ENCODE measurements around the gene EPHB3. TPM values are rescaled to one million over a fixed set of nuclear protein-coding genes. Genes with fewer than 3 reads are reported as not detected.
"Not testable (repeated sequence)": the region's sequence is repeated elsewhere in the genome, so short reads cannot be mapped to it uniquely, and the experiment has no call there.

The EPHB3 gene
- polyA plus RNA-seq, 1 of the 3 experiments (the other 2 are of a cell fraction): 4.2 TPM

- DNase-seq: no peak
- H3F3A ChIP-seq (replicated peaks; ENCODE audit: insufficient read depth): no peaks in the 10 kb centered on the region
- ChIA-PET POLR2A (no interaction called here), CTCF (no interaction called here)
- H3K27me3 ChIP-seq (ENCODE audit: insufficient read depth): no peaks in the 10 kb centered on the region
- H3K79me2 ChIP-seq (ENCODE audit: insufficient read depth): no peaks in the 10 kb centered on the region
- H3K27ac ChIP-seq (ENCODE audit: low read depth in 2 of 2, low read length in 1 of 2): no peak overlapping the region
- H3K4me3 ChIP-seq (ENCODE audit: low read depth in 2 of 2, low read length in 1 of 2): no peak overlapping the region
- no peaks in the 10 kb centered on the region; a peak in 1 of 4 replicates for H3K4me1 ChIP-seq (ENCODE audit: control insufficient read depth in 1 of 2, insufficient read depth in 2 of 2, low read depth in 1 of 2, low read length in 1 of 2)
- no peak overlapping the region for H3K4me2 ChIP-seq
- no peak for TF ChIP-seq NRF1 (IDR thresholded peaks at IDR 0.05; ENCODE audit: low read depth, low read length)
- no peak for TF ChIP-seq FOXJ3 (CRISPR knock-in tag; IDR thresholded peaks at IDR 0.05)
- TF ChIP-seq MAX (IDR thresholded peaks at IDR 0.05; ENCODE audit: low read depth): no peak
- TF ChIP-seq GABPA (IDR thresholded peaks at IDR 0.05; ENCODE audit: low read depth): no peak
- TF ChIP-seq EZH2phosphoT487 (IDR thresholded peaks at IDR 0.05; ENCODE audit: borderline replicate concordance, low read depth): no peak
- TF ChIP-seq RAD21 (IDR thresholded peaks at IDR 0.05; ENCODE audit: low read length): no peak
- H3K9me2 ChIP-seq: no peaks in the 10 kb centered on the region
- 88% methylated on average over 1 of the region's 1 CpG for WGBS (ENCODE audit: low lambda C conversion rate)
- H4K20me1 ChIP-seq (ENCODE audit: insufficient read depth): no peaks in the 10 kb centered on the region
- no peak overlapping the region for H2AFZ ChIP-seq (ENCODE audit: low read depth)
- H3K36me3 ChIP-seq (replicated peaks in 1 of 2; ENCODE audit: control insufficient read depth in 1 of 2, insufficient read depth in 2 of 2, low read length in 1 of 2): no peaks in the 10 kb centered on the region
- H3K9ac ChIP-seq: no peak overlapping the region
- H3K9me3 ChIP-seq: no peaks in the 10 kb centered on the region
Measured at GRCh38 chr3:184615396-184615795, 53.8 kb downstream of the EPHB3 start.

- H3K4me1 ChIP-seq (ENCODE audit: control insufficient read depth in 1 of 2, insufficient read depth in 2 of 2, low read depth in 1 of 2, low read length in 1 of 2): no peaks in the 10 kb centered on the region; a peak in 1 of 4 replicates
- no peaks in the 10 kb centered on the region for H3K36me3 ChIP-seq (replicated peaks in 1 of 2; ENCODE audit: control insufficient read depth in 1 of 2, insufficient read depth in 2 of 2, low read length in 1 of 2)
- H3K4me3 ChIP-seq (ENCODE audit: low read depth in 2 of 2, low read length in 1 of 2): no peak overlapping the region
- H4K20me1 ChIP-seq (ENCODE audit: insufficient read depth): no peaks in the 10 kb centered on the region
- H3K79me2 ChIP-seq (ENCODE audit: insufficient read depth): no peaks in the 10 kb centered on the region
- ChIA-PET CTCF (no interaction called here), POLR2A (no interaction called here)
- no peaks in the 10 kb centered on the region for H3K9me2 ChIP-seq
- DNase-seq: no peak
- no peaks in the 10 kb centered on the region for H3K27me3 ChIP-seq (ENCODE audit: insufficient read depth)
- no peaks in the 10 kb centered on the region for H3K9me3 ChIP-seq
- H2AFZ ChIP-seq (ENCODE audit: low read depth): no peak overlapping the region
- no peak overlapping the region for H3K4me2 ChIP-seq
- no peak overlapping the region for H3K9ac ChIP-seq
- H3F3A ChIP-seq (replicated peaks; ENCODE audit: insufficient read depth): no peaks in the 10 kb centered on the region
- no peak for TF ChIP-seq POLR2AphosphoS5 (IDR thresholded peaks at IDR 0.05; ENCODE audit: low read depth, low read length)
- no peak for TF ChIP-seq PBX3 (IDR thresholded peaks at IDR 0.05)
- TF ChIP-seq NFIC (IDR thresholded peaks at IDR 0.05; ENCODE audit: borderline replicate concordance): no peak
- no peak for TF ChIP-seq JUND (IDR thresholded peaks at IDR 0.05)
- no peak for TF ChIP-seq RXRA (IDR thresholded peaks at IDR 0.05; ENCODE audit: borderline replicate concordance, low read depth)
- TF ChIP-seq MEF2A (IDR thresholded peaks at IDR 0.05; ENCODE audit: borderline replicate concordance, low read depth): no peak
- no peak for TF ChIP-seq IRF3 (IDR thresholded peaks at IDR 0.05; ENCODE audit: low read depth, low read length)
- TF ChIP-seq ELF1 (IDR thresholded peaks at IDR 0.05): no peak
- TF ChIP-seq SIN3A (IDR thresholded peaks at IDR 0.05; ENCODE audit: borderline replicate concordance, low read depth, low read length): no peak
- no peak for TF ChIP-seq EP300 (IDR thresholded peaks at IDR 0.05; ENCODE audit: borderline replicate concordance in 1 of 2, low read depth in 1 of 2, low read length in 1 of 2)
- no peak for TF ChIP-seq FOSL2 (IDR thresholded peaks at IDR 0.05; ENCODE audit: borderline replicate concordance, low read depth)
- no peak for TF ChIP-seq RCOR1 (IDR thresholded peaks at IDR 0.05; ENCODE audit: low read length)
- TF ChIP-seq CTCF (IDR thresholded peaks at IDR 0.05): no peak
- no peak for TF ChIP-seq EZH2phosphoT487 (IDR thresholded peaks at IDR 0.05; ENCODE audit: borderline replicate concordance, low read depth)
- no peak for TF ChIP-seq TAF1 (IDR thresholded peaks at IDR 0.05; ENCODE audit: borderline replicate concordance, low read depth, low read length)
- TF ChIP-seq FOXM1 (IDR thresholded peaks at IDR 0.05; ENCODE audit: low read depth): no peak
- TF ChIP-seq MAX (IDR thresholded peaks at IDR 0.05; ENCODE audit: low read depth): no peak
- TF ChIP-seq RAD21 (IDR thresholded peaks at IDR 0.05; ENCODE audit: low read length): no peak
- WGBS (ENCODE audit: low lambda C conversion rate): 73% methylated on average over 5 of the region's 5 CpGs
- no peak overlapping the region for H3K27ac ChIP-seq (ENCODE audit: low read depth in 2 of 2, low read length in 1 of 2)
Measured at GRCh38 chr3:184616436-184616835, 54.9 kb downstream of the EPHB3 start.

- H3K4me1 ChIP-seq (ENCODE audit: control insufficient read depth in 1 of 2, insufficient read depth in 2 of 2, low read depth in 1 of 2, low read length in 1 of 2); H3F3A ChIP-seq (replicated peaks; ENCODE audit: insufficient read depth); H3K79me2 ChIP-seq (ENCODE audit: insufficient read depth); POLR2A ChIA-PET; H4K20me1 ChIP-seq (ENCODE audit: insufficient read depth); CTCF ChIA-PET; H2AFZ ChIP-seq (ENCODE audit: low read depth); H3K36me3 ChIP-seq (replicated peaks in 1 of 2; ENCODE audit: control insufficient read depth in 1 of 2, insufficient read depth in 2 of 2, low read length in 1 of 2); H3K27ac ChIP-seq (ENCODE audit: low read depth in 2 of 2, low read length in 1 of 2); DNase-seq; H3K4me3 ChIP-seq (ENCODE audit: low read depth in 2 of 2, low read length in 1 of 2); H3K9me2 ChIP-seq; H3K27me3 ChIP-seq (ENCODE audit: insufficient read depth); H3K9ac ChIP-seq; H3K9me3 ChIP-seq; H3K4me2 ChIP-seq: not testable (repeated sequence)
- 69% methylated on average over 2 of the region's 4 CpGs for WGBS (ENCODE audit: low lambda C conversion rate)
Measured at GRCh38 chr3:184617306-184617705, 55.7 kb downstream of the EPHB3 start.

Data from SK-N-SH (cell line).